GM19395 (cell line): ENCODE results near the gene XPOT.
A peak's percentile ranks its signal among the peaks of the same experiment; 100 is the strongest.
"Not testable (repeated sequence)": the region's sequence is repeated elsewhere in the genome, so short reads cannot be mapped to it uniquely, and the experiment has no call there.

Experiments
- ATAC-seq: cut with Tn5 transposase; IDR thresholded peaks from one replicate; pipeline ENCODE4 v1.9.1; 2021; ENCODE audit warnings: mild to moderate bottlenecking, moderate library complexity; ENCODE audit not compliant: unreplicated experiment

Gene XPOT

GRCh38 chr12:64403707-64404469 is at the start of gene XPOT:
XPOT (plus strand) TSS chr12:64404392; CDS start chr12:64410036, 5,644 bp downstream.
- ATAC-seq = peak; percentile 94

GRCh38 chr12:64356209-64356608 is 48.0 kb upstream of the XPOT start:
- not testable (repeated sequence) for ATAC-seq

- ATAC-seq = not testable (repeated sequence)
Observed at GRCh38 chr12:64361173-64361572, 43.0 kb upstream of the XPOT start.

- no peak for ATAC-seq
Observed at GRCh38 chr12:64362721-64363305, 41.4 kb upstream of the XPOT start.

GRCh38 chr12:64383675-64384074 is 20.5 kb upstream of the XPOT start:
- ATAC-seq = no peak

GRCh38 chr12:64385019-64385418 is 19.2 kb upstream of the XPOT start:
- no peak for ATAC-seq

- ATAC-seq = no peak
Observed at GRCh38 chr12:64385468-64385867, 18.7 kb upstream of the XPOT start.

GRCh38 chr12:64387197-64387816 is 16.9 kb upstream of the XPOT start:
- ATAC-seq = no peak

- no peak for ATAC-seq
Observed at GRCh38 chr12:64389154-64389553, 15.0 kb upstream of the XPOT start.

- no peak for ATAC-seq
Observed at GRCh38 chr12:64390275-64390851, 13.8 kb upstream of the XPOT start, which contains the start of gene C12orf56. C12orf56 (minus strand) TSS chr12:64390758; CDS start chr12:64390565, 193 bp downstream.

- no peak for ATAC-seq
Observed at GRCh38 chr12:64392221-64392620, 12.0 kb upstream of the XPOT start.

- ATAC-seq = no peak
Observed at GRCh38 chr12:64395739-64396138, 8.5 kb upstream of the XPOT start.

- no peak for ATAC-seq
Observed at GRCh38 chr12:64400041-64400440, 4.2 kb upstream of the XPOT start.

GRCh38 chr12:64402181-64402580 is 2.0 kb upstream of the XPOT start:
- ATAC-seq = no peak

- ATAC-seq = peak; percentile 57
Observed at GRCh38 chr12:64404470-64405256, 471 bp downstream of the XPOT start.

- no peak for ATAC-seq
Observed at GRCh38 chr12:64407342-64408223, 3.4 kb downstream of the XPOT start.

GRCh38 chr12:64411427-64411826 is 7.2 kb downstream of the XPOT start:
- ATAC-seq = no peak

GRCh38 chr12:64412459-64412858 is 8.3 kb downstream of the XPOT start:
- no peak for ATAC-seq

GRCh38 chr12:64413884-64414283 is 9.7 kb downstream of the XPOT start:
- ATAC-seq = no peak

- no peak for ATAC-seq
Observed at GRCh38 chr12:64418209-64418608, 14.0 kb downstream of the XPOT start.
